ENCODE measurements around the gene CYP2F1.
"Not testable (repeated sequence)": the region's sequence is repeated elsewhere in the genome, so short reads cannot be mapped to it uniquely, and the experiment has no call there.

Gene CYP2F1

DNA sequence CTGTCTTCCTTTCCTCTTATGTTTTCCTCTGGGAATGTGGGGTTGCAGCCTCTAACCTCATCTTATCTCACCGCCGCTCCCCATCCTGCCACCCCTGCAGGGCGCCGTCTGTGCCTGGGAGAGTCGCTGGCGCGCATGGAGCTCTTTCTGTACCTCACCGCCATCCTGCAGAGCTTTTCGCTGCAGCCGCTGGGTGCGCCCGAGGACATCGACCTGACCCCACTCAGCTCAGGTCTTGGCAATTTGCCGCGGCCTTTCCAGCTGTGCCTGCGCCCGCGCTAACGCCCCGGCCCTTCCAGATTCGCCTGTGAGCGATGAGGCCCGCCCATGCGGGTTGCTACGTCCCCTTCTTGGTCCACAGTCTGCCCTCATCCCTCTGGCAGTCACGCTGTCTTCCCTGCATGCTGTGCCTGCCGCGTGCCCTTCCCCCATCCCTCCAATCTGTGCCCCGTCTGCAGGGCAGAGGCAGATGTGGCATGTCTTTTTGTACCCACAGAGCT, 13.6 kb downstream of the CYP2F1 start:
- DNase-seq: peak; percentile 5

- DNase-seq: no peak
Measured at GRCh38 chr19:41128692-41129091, 14.5 kb downstream of the CYP2F1 start.

DNA sequence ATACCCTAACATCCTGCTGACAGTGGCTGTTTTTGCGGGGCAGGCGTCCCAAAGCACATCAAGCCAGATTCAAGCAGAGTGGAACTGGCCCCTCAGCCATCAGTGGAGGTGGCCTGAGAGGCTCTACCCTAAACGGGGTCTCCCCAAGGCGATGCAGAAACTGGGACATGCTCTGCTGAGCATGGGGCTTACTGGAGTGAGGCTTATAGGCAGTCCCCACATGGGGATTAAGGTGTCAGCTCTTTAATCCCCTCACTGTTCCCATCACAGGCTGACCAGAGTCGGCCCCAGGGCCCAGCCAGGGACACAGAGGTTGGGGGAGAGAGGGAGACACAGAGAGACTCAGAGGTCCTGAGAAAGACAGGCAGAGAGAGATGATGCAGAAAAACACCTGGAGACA, 17.0 kb downstream of the CYP2F1 start:
- no peak for DNase-seq

DNA sequence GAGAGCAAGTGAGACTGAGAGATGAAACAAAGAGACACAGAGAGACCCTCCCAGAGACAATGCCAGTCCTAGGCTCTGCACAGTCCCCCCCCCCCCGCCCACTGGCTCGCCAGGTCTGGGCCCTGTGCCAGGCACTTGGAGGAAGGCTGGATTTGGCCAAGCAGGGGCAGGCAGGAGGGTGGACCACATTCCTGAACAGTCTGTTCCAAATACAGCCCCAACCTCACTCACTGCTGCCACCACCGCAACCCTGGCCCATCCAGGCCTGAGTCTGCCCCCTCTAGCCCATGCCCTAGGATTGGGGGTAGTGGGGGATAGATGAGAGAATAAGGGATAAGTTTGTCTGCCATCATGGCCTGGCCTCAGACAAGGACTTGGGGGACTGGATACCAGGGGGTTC, 19.0 kb downstream of the CYP2F1 start:
- no peak for DNase-seq

DNA sequence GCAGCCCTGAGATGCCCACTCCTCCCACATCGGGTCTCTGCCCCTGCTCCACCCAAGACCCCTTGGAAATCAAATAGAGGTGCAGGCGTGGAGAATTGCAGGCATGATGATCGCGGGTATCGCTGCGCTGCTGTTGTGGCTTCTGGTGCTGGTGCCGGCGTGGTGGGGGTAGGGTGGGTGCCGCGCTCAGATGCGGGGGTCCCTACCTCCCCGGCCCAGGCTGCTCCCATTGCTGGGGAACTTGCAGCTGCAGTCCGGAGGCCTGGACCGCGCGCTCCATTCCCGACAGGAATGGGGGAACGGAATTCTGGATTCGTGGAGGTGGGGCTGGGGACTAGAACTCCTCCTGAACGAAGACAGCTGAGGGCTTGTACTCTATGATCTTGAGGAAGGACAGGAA, 20.4 kb downstream of the CYP2F1 start:
- DNase-seq: no peak

DNA sequence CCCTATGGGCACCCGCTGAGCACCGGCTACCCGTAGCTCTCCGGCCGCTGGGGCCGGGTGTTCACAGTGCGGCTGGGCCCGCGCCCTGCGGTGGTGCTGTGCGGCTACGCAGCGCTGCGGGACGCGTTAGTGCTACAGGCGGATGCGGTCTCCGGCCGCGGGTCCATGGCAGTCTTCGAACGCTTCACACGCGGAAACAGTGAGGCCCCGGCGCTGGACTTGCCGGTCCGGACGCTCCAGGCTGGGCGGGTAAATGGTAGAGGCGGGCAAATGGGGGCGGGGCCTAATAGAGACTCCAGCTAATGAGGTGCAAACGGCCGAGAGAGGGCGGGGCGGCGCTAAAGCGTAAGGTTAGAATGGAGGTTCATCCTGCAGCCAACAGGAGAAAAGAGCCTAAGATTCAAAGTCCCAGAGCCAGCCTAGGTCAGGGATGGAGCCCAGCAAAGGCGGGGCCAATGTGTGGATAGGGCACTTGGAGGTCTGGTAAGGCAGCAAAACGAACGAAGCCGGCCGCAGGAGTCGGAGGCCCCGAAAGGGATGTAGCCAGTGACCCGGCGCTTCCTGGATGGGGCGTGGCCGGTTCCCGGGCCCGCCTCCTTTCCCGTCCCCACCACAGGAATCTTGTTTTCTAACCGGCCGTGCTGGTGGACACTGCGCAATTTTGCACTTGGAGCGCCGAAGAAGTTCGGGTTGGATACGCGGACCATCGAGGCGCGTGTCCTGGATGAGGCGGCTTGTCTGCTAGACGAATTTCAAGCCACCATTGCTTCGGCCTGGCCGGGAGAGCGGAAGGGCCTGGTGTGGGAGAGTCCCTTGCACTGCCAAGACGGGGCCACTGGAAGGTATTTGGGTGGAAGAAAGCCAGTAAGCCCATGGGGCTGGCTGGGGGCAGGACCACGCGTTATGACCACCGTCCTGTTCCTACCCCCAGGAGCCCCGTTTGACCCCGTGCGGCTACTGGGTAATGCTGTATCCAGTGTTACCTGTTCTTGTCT, 21.5 kb downstream of the CYP2F1 start:
- DNase-seq: not testable (repeated sequence)

- DNase-seq: no peak
Measured at GRCh38 chr19:41136636-41137455, 22.6 kb downstream of the CYP2F1 start.

DNA sequence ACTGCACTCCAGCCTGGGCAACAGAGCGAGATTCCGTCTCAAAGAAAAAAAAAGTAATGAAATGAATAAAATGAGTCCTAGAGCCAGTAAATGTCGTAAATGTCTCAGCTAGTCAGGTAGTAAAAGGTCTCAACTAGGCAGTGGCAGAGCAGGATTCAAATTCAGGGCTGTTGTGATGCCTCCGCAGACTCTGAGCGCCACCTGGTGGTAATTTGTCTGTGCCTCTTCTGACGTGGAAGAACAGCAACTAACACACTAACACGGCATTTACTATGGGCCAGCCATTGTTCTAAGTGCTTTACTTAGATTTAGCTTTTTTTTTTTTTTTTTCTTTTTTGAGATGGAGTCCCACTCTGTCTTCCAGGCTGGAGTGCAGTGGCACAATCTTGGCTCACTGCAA, 30.2 kb downstream of the CYP2F1 start:
- DNase-seq: peak; percentile 68

DNA sequence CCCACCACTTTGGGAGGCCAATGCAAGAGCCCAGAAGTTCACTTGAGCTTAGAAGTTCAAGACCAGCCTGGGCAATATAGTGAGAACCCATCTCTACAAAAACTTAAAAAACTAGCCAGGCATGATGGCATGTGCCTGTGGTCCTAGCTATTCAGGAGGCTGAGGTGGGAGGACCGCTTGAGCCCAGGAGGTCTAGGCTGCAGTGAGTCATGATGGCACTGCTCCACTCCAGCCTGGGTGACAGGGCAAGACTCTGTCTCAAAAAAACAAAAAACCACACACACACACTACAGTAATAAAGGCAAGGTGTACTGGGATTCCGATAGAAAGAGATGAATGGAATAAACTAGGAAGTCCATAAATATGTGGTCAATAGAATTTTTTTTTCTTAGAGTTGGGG, 35.6 kb downstream of the CYP2F1 start:
- DNase-seq: no peak

GRCh38 chr19:41150986-41151385, 36.8 kb downstream of the CYP2F1 start:
- not testable (repeated sequence) for DNase-seq

DNA sequence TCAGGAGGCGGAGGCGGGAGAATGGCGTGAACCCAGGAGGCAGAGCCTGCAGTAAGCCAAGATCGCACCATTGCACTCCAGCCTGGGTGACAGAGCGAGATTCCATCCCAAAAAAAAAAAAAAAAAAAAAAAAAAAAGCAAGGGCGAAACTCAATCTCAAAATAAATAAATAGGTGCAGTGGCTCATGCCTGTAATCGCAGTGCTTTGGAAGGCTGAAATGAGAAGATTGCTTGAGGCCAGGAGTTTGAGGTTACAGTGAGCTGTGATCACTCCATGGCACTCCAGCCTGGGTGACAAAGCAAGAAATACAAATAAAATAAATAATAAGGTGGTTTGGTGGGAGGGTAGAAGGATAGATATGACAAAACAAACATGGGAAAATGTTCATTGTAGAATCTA, 39.8 kb downstream of the CYP2F1 start:
- no peak for DNase-seq

DNA sequence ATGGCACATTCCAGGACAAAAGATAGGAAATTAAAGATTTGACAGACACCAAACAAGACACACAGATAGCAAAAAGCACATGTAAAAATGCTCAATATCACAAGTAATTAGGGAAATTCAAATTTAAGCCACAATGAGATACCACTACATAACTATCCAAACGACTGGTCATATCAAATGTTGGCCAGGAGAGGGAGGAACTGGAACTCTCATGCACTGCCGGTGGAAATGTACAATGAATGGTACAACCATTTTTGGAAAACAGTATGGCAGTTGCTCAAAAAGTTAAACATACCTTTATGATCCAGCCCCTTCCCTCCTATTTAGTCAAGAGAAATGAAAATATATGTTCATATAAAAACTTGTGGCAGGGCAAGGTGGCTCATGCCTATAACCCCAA, 42.0 kb downstream of the CYP2F1 start:
- DNase-seq: no peak

DNA sequence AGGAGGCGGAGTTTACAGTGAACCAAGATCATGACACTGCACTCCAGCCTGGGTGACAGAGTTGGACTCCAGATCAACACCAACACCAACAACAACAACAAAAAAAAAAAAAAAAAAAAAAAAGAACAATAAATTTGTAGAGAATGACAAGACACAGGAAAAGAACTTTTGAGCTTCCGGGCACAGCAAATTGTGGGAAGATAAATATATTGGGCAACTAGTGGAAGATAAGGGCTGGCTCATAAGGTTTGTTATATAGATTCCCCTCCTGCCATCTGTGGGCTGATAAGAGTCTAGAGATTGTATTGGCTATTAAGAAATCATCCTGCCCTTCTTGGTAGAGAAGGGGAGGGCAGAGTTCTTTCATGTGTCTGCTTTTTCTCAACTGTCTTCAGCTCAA, 45.6 kb downstream of the CYP2F1 start:
- no peak for DNase-seq

DNA sequence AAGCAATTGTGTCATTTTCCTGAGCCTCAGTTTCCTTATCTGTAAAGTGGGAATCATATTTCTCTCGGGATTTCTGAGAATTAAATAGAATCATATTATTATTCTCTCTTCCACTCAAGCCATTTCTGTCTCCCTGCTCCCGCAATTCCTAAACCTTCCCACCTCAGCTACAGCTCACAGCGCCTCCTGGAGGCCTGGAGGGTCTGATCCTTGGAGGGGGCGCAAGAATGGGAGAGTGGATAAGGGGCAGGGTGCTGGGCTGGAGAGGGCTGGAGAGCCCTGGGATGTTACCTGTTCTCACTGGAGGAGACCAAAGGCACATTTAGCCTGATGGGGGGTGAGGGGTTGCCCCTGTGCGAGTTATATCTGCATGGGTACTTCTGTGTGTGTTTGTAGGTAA, 47.7 kb downstream of the CYP2F1 start:
- no peak for DNase-seq

DNA sequence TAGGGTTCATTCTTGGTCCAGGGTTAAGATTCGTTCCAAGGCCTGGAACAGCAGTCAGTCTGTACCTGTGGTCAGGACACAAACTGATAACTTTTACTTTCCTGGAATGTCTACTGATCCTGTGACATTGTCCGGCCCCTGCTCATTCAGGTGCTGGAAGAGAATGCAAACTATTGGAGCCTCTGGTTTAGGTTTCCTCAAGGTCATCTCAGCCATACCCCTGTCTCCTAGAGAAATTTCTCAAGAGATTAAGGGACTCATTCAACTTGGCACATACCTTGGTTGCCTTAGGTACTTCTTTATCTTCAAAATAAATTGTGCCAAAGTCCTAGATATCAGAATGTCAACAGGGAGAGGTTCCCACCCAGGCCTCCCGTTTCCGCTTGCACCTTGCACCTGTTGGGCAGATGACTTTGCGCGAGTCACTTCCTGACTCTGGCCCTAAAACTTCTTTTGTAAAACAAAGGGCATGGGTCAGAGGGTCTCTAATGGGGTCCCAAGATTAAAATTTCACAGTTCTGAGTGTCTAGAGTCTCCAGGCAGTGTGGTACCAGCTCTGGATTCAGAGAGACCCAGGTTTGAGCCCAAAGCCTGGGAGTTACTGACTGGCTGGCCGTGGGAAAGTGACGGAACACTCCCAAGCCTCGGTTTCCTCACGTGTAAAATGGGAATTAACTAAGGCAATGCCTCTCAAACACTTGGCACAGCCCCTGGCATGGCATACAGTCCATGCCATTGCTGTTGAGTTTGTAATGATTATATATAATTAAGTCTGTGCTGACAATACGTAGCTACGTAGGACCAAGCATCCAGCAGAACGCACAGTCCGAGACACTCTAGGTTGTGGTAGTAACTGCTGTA, 52.9 kb downstream of the CYP2F1 start:
- DNase-seq: no peak

- DNase-seq: no peak
Measured at GRCh38 chr19:41172297-41173164, 58.3 kb downstream of the CYP2F1 start.

DNA sequence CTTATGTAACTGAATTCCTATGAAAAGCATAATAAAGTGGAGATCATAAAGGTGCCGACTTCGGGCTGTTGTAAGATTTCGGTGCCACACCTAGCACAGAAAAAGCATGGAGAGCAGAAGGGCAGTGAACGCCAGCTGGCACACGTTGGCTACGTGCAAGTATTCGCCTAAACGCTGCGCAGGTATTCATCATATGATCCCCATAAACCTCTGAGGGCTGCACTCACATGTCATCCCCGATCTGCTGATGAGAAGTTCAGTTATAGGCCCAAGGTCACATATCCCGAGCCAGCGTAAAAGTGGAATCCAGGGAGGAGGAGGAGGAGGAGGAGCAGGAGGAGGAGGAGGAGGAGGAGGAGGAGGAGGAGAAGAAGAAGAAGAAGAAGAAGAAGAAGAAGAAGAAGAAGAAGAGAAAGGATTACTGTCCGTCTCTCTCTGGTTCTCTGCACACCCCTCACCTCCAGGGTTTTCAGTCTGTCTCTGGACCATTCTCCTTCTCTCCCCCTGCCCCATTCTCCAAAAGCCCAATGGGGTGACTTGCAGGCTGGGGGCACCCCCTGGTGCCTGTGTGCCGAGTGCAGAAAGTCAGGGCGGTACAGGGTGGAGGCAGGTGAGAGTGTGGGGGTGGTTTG, 60.2 kb downstream of the CYP2F1 start:
- no peak for DNase-seq

GRCh38 chr19:41175801-41176777, 61.9 kb downstream of the CYP2F1 start:
- DNase-seq: peak; percentile 75

All from HCEC 1CT (cell line).